ENCODE results near the gene GNG12. TPM values are rescaled to one million over a fixed set of nuclear protein-coding genes. Genes with fewer than 3 reads are reported as not detected.
A peak's percentile ranks its signal among the peaks of the same experiment; 100 is the strongest.
"Not testable (repeated sequence)": the region's sequence is repeated elsewhere in the genome, so short reads cannot be mapped to it uniquely, and the experiment has no call there.

Gene GNG12
- total RNA-seq, 1 experiment from 2014 or later, result 127 TPM

DNA sequence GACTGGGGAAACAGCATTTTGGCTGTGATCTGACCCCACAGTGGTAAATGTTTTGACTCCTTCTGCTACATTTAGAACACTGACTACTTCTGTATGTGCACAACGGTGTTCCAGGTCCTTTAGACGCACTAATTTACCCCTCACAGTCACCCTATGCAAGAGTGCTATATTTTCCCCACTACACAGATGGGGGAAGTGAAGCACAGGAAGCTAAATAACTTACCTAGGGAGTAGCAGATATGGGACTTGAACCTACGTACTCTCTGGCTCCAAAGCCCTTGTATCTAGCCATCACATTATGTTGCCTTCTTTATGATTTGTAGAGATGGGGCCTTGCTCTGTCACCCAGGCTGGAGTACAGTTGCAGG, 99.0 kb downstream of the GNG12 start:
- DNase-seq (ENCODE audit: low read depth), result no peak

GRCh38 chr1:67733681-67734322, 99.5 kb downstream of the GNG12 start:
- peak; percentile 82 for DNase-seq (ENCODE audit: low read depth)

GRCh38 chr1:67732750-67733151, 100.5 kb downstream of the GNG12 start:
- DNase-seq (ENCODE audit: low read depth), result peak; percentile 99

- no peak for DNase-seq (ENCODE audit: low read depth)
These were observed 101.9 kb downstream of the GNG12 start for GRCh38 chr1:67731322-67731721.

DNA sequence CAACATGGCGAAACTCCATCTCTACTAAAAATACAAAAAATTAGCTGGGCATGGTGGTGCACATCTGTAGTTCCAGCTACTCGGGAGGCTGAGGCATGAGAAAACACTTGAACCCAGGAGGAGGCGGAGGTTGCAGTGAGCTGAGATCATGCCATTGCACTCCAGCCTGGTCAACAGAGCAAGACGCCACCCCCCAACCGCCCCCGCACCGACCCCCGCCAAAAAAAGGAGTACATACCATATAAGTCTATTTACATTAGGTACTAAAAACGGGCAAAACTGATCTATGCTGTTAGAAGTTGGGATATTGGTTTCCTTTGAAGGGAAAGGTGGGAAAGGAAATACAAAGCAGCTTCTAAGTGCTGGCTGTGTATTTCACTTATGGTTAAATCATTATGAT, 103.0 kb downstream of the GNG12 start:
- DNase-seq (ENCODE audit: low read depth), result not testable (repeated sequence)

DNA sequence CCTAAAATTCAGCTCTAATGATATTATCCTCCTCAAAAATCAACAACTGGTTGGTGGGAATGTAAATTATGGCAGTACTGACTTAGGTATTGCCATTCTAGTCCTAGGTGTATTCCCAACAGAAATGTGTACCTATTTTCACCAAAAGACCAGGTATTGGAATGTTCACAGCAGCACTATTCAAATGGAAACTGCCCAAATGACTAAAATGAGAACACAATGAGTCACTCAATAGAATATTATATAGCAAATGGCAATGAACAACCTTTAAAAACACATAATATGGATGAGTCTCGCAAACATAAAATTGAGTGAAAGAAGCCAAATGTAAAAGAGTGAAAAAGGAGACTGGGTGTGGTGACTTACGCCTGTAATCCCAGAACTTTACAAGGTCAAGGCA, 103.4 kb downstream of the GNG12 start:
- no peak for DNase-seq (ENCODE audit: low read depth)

DNA sequence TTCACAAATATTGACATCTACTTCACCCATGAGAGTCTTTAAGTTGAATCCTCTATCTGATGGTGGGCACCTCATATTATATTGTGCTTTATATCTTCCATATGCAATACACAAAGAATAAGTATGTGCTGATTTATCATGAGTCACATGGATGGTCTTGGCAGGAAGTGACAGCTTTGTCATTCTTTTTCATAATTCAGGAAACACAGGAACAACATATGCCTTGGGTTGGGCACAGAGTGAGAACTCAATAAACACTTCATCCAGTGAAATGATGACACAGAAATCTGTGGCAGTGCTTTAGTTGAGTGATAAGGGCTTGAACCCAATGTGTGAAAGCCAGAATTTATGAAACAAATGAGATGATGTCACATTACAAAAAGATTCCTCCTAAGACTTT, 107.0 kb downstream of the GNG12 start:
- peak; percentile 90 for DNase-seq (ENCODE audit: low read depth)

GRCh38 chr1:67724928-67725560, 108.2 kb downstream of the GNG12 start:
- DNase-seq (ENCODE audit: low read depth), result peak; percentile 99

- peak; percentile 92 for DNase-seq (ENCODE audit: low read depth)
These were observed 109.6 kb downstream of the GNG12 start for GRCh38 chr1:67723620-67724019.

DNA sequence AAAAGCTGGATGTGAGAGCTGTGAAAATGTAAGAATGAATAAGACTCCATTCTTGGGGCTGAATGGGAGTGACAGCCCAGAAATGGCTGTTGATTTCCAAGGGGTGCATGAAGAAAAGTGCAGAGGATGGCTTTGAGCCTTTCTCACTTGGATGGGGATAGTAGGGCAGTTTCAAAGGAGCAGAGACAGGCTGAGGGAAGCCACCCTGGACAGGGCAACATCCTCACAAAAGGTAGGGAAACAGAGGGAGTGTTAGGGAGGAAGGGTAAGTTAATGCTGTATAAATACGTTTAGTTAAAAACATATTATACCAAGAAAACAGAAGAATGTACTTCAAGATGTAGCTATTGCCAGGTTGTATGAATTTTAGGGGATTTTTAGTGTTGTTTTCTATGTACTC, 110.1 kb downstream of the GNG12 start:
- DNase-seq (ENCODE audit: low read depth), result no peak

DNA sequence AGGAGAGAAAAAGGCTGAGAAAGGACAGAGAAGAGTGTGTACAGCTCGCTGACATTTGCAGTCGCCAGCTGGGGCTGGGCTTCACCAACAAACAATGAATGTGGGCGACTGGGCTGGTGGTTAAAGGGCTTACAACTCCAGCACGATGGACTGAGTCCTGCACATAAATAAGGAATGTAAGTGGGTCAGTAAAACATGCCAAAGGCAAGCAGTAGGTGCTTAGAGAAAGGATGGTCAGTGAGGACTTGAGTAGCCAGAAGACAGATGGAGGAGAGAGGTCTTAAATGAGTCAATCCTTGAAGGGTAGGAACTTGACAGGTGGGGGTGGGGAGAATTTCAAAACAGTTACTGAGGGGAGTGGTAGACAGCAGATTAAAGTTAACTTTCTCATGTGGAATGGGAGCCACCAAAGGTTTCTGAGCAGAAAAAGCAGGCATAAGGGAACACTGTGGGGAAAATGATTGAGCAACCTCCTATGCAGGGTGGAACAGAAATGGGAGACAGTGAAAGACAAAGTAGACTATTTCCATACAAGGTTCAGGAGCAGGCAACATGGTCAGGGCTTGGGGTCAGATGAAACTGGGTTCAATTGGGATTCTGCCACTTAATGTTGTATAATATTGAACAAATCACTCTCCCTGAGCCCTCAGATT, 110.8 kb downstream of the GNG12 start:
- DNase-seq (ENCODE audit: low read depth), result peak; percentile 79

DNA sequence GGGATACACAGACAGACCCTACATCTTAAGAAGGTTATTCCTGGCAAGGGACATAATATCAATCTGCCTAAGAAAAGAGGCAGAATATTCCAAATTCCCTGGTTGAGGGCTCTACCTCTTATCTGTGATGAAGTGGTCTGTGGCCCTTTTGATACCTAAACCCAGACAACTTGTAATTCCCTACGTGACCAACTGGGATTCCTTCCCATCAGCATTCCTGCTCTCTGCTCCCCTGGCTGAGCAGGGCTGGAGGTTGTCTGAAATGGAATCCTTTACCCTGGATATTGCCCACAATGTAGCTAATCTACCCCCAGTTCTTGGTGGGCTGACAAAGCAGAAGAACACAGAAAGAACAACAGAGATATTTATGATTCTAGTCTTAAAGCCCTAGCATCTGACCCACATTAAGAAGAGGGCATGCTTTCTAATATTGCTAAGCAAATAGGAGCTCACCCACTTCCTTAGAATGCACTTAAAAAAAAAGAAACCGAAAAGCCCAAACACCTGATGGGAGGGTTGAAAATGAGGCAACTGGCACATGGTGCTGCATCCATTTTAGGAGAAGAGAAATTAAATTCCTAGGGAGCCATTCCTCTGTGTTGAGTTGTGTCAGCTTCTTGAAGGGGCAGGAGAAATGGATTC, 111.5 kb downstream of the GNG12 start:
- no peak for DNase-seq (ENCODE audit: low read depth)

DNA sequence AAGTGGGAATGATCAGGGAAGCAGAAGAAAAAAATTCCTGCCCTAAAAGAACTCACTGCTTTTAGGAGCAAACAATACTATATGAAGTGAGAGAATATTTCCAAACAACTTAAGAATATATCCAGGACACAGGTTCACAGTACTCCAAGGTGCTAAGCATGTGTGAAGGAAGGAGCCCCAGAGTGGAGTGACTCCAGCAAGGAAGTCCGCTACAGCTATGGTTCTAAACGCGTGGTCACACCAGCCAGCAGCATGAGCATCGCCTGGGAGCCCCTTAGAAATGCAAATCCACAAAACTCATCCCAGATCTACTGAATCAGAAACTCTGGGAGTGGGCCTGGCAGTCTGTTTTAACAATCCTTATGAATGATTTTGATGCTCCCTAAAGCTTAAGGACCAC, 112.2 kb downstream of the GNG12 start:
- DNase-seq (ENCODE audit: low read depth), result no peak

DNA sequence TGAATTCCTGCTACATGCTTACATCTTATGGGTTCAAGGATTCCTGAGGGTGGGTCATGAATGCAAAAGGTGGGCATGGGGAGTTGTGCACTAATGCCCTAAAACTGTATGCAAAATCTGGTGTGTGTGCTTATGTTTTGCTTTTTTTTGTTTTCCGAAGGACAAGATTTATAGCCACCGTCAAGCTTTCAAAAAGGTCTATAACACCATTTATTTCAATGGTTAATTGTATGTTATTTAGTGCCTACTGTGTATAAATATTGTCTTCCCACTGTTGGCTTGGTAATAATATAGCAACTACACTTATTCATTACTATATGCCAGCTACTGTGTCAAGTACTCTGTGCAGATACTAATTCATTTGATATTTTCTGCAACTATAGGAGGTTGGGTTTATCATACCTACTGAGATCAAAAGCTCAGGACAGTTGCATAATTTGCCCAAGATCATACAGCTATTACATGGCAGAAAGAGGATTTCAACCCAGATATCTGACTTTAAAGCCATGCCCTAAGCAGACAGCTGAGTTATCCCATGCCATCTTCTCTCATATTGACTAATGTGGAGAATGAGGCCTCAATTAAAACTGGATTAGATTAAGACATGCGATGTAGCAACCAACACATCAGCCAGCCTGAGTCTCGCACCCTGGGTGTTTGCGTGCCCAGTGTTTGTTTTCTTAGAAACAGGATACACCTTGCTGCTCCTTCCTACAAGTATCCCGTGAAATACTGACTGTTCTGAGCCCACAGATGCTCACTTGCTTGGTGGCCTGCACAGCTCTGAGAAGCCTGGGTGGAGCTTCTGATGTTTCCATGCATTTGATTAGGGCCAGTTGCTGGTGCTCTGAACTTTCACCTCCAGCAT, 113.7 kb downstream of the GNG12 start:
- DNase-seq (ENCODE audit: low read depth), result peak; percentile 60

GRCh38 chr1:67717876-67718275, 115.4 kb downstream of the GNG12 start:
- DNase-seq (ENCODE audit: low read depth), result no peak

- peak; percentile 62 for DNase-seq (ENCODE audit: low read depth)
These were observed 116.5 kb downstream of the GNG12 start for GRCh38 chr1:67716800-67717199.

- DNase-seq (ENCODE audit: low read depth), result no peak
These were observed 117.4 kb downstream of the GNG12 start for GRCh38 chr1:67715819-67716218.

GRCh38 chr1:67713057-67713846, 120.0 kb downstream of the GNG12 start:
- DNase-seq (ENCODE audit: low read depth), result peak; percentile 90

DNA sequence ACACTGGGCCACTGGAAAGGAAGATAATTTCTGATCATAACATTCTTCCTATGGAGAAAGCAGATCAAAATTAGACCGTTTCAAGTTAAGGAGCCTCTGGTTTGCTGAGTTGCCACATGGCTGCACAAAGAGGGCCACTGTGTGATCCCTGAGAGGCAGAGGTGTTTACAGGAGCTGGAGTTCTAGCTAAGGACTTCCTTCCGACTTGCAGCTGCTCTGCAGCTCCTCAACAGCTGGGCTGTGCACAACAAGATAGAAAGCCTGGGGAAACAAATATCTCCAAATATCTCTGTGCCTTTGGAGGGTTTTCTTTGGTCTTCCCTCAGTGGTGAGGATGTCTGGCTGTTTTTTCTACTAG, 121.4 kb downstream of the GNG12 start:
- DNase-seq (ENCODE audit: low read depth), result peak; percentile 74

DNA sequence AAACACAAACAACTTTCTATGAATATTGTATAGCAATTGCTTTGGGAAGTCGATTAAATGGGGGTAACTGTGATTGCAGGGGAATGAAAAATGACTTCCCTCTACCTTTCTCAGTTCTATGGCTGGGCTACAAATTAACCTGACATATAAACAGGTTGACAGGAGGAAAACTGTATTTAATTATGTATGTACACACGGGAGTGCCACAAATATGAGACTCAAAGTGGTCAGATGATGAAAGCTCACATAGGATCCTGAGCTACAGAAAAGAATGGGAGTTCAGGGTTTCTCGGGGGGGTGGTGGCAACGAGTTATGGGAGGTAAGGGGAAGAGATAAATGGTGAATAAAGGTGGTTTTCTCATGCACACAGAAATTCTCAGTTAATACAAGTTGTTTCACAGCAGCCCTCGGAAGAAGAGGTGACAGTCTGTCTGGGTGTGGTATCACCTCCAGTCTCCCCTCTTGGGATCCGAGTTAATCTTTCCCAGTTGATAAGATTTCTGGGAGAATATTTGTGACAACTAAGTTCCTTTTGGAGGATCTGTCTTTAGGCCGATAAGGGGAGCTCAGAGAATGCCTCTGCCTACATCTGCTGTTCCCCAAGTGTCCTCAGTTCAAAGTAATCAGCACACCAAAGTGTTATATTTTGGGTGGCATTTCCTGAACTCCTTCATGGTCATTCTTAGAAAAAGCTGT, 122.0 kb downstream of the GNG12 start:
- DNase-seq (ENCODE audit: low read depth), result no peak

All from LHCN-M2 (cell line).